HT1080 (cell line): Measurements from ENCODE around the gene SPINT4. TPM values are rescaled to one million over a fixed set of nuclear protein-coding genes. Genes with fewer than 3 reads are reported as not detected.
"Not testable (repeated sequence)": the region's sequence is repeated elsewhere in the genome, so short reads cannot be mapped to it uniquely, and the experiment has no call there.

Experiments
- DNase-seq: peaks from one replicate; pipeline ENCODE4 v3.0.0-alpha.2; 2015; ENCODE audit warnings: low read depth
- small RNA-seq: library from RNA; depleted of rRNA; stranded (forward); fragments of <200 nt; gene quantifications from one replicate; pipeline ENCODE3, GENCODE V24; 2014
- total RNA-seq: library from RNA; depleted of rRNA; stranded (reverse); fragments of >200 nt; shearing (Covaris generic); gene quantifications from 2 replicates; pipeline ENCODE4 v1.2.3, GENCODE V29; 2014; rRNA removed

SPINT4 gene
- total RNA-seq, 1 experiment from 2014 or later: not detected

DNA sequence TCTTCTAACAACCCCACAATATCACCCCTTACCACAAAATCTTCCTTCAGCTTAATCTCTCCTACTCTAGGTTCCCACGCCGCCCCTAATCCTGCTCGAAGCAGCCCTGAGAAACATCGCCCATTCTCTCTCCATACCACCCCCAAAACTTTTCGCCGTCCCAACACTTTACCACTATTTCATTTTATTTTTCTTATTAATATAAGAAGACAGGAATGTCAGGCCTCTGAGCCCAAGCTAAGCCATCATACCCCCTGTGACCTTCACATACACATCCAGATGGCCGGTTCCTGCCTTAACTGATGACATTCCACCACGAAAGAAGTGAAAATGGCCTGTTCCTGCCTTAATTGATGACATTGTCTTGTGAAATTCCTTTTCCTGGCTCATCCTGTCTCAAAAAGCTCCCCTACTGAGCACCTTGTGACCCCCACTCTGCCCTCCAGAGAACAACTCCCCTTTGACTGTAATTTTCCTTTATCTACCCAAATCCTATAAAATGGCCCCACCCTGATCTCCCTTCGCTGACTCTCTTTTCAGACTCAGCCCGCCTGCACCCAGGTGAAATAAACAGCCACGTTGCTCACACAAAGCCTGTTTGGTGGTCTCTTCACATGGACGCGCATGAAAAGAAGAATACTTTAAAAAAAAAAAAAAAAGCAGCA, 42.6 kb downstream of the SPINT4 start:
- not testable (repeated sequence) for DNase-seq

DNA sequence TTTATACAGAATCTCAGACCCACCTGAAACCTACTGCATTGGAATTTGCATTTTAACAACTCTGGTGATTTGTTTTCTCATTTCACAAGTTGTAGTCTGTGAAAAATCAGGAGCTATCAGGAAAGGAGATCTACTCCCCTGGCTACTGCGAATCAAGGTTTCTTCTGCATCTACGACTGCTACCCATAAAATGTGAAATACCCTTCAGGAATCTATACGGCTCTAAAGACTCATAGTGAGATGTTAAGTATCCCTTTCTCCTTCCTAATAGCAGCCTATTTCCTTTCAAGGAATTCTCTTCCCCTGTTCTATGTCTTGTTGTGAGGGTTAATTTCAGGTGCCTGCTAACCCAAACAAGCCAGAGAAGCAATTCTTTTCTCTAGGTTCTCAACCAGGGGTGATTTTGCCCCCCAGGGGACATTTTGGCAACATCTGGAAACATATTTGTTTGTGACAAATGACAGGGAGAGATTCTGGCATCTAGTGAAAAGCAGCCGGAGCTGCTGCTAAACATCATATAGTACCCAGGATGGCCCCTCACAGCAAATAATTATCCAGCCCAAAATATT, 43.2 kb downstream of the SPINT4 start:
- no peak for DNase-seq

DNA sequence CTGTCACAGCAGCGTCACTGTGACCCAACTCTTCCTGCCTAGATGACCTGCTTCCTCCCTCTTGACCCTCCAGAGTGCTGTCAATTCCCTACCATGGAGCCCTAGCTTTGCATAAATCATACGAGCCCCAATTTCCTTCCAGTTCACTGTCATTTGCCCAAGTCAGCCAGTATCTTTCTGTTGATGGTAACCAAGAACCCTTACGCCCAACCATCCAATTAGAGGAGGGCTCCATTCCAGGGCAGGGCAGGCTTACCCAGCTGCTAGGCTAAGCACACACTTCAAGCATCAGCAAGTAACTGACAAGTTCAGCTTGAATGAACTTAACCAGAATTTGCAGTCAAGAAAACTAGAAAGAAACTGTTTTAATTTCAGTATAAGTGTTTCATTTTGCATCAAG, 43.8 kb downstream of the SPINT4 start:
- no peak for DNase-seq

DNA sequence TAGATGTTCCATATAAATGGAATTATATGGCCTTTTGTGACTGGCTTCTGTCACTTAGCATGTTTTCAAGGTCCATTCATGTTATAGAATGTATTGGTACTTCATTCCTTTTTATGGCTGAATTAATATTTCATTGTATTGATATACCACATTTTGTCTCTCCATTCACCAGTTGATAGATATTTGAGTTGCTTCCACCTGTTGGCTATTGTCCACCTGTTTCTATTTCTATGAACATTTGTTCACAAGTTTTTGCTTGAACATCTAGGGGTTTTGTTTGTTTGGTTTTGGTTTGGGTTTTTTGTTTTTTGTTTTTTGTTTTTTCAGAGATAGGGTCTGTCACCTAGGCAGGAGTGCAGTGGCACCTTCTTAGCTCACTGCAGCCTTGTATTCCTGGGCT, 46.3 kb downstream of the SPINT4 start:
- DNase-seq: no peak

DNA sequence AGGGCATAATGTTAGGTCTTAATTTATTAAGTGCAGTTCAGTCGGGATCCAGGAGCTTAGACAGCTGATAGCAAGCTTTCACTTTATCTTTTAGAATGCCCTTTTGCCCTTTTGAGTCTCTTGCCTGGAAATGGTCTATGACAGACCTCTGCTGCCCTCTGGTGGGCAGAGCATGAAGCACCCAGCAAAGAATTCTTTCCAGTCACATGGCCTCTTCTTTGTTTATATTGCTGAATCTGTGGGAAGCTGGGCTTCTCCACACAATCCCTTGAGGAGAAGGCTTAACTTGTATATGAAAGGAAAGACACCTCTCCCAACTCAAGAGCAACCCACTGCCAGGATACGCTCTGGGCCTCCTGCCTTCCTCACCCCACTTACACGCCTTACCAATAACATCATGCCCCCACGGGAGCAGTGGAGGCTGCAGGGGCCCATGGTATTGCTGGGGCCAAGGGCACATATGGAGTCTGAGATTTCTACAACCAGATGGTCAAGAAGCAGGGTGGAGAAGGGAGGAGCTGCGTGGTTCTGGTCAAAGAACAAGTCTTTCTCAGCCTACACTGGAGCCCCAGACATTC, 49.1 kb downstream of the SPINT4 start:
- DNase-seq: peak; percentile 78

DNA sequence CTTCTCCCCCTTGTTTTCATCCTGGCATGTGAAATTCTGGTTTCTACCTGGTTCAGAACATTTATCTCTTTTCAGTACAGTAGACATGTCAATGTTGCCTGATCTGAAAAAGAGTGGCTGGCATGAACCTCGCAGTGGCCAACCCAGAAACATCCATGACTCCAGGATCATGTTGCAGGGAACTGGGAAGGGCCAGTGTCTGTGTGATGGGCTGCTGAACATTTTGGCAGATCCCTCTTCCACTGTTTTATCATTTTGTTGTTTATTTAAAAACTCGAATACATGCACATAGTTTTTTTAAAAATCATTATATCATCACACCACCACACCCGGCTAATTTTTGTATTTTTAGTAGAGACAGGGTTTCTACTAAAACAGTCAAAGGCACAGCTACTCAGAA, 50.5 kb downstream of the SPINT4 start:
- no peak for DNase-seq

DNA sequence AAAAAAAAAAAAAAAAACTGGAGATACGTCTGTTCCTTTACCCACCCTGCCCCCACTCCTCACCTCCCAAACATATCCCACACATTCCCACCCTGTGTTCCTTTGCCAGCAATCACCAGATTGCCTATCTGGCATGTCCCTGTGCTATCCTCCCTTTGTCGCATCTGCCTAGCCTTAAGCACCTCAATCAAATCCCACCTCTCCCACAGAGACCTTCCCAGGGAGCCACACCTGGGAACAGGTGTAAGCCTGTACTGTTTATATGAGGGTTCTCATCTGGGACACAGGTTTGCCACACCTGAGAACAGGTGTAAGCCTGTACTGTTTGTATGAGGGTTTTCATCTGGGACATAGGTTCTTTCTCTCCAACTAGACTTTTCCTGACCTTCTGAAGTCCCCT, 52.8 kb downstream of the SPINT4 start:
- no peak for DNase-seq

DNA sequence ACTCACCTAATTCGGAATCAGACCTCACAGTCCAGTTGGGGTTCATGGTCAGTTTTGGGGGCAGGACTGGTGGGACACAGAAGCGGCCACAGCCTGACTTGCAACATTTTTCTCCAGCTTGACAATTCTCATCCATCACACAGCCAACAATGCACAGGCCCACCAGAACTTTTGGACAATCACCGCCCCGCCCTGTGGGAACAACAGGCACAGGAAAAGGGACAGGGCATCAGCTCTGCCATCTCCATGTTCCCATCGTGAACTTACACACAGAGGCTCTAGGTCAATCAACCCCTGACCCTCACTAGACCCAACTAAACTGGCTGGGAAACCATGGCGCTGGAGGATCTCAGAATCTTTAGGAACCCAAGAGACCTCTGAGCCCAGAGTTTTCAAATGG, 53.3 kb downstream of the SPINT4 start:
- no peak for DNase-seq

Small RNAs within 50 kb of the gene (small RNA-seq; reads per million reads assigned to genes)
- gene MIR3617 (not detected), gene SPINT5P (not detected)

Other genes with a start within 250 kb of the SPINT4 start
- gene SPINT3, start 206.7 kb upstream of the SPINT4 start, total RNA-seq: not detected in 2 replicates
- gene WFDC6, start 182.9 kb upstream of the SPINT4 start, total RNA-seq: not detected in 2 replicates
- gene EPPIN, start 174.9 kb upstream of the SPINT4 start, total RNA-seq: not detected in 2 replicates
- not detected in 2 replicates for gene WFDC8, start 143.1 kb upstream of the SPINT4 start, total RNA-seq
- gene WFDC10A, start 92.6 kb upstream of the SPINT4 start, total RNA-seq: not detected in 2 replicates
- not detected in 2 replicates for gene WFDC9, start 91.1 kb upstream of the SPINT4 start, total RNA-seq
- gene WFDC11, start 52.1 kb upstream of the SPINT4 start, total RNA-seq: not detected in 2 replicates
- gene WFDC13, start 20.3 kb upstream of the SPINT4 start, total RNA-seq: not detected in 2 replicates
- 0.39 and 0.77 TPM in 2 replicates for gene WFDC10B, start 17.3 kb upstream of the SPINT4 start, total RNA-seq
- 0.31 and 3.1 TPM in 2 replicates for gene WFDC3, start 69.5 kb downstream of the SPINT4 start, total RNA-seq
- 63.7 and 101 TPM in 2 replicates for gene DNTTIP1, start 69.6 kb downstream of the SPINT4 start, total RNA-seq
- 287 and 392 TPM in 2 replicates for gene UBE2C, start 90.3 kb downstream of the SPINT4 start, total RNA-seq
- not detected in 2 replicates for gene TNNC2, start 105.0 kb downstream of the SPINT4 start, total RNA-seq
- gene SNX21, start 111.5 kb downstream of the SPINT4 start, total RNA-seq: 38.5 and 39.6 TPM in 2 replicates
- gene ACOT8, start 135.0 kb downstream of the SPINT4 start, total RNA-seq: 38.3 and 43.1 TPM in 2 replicates
- gene ZSWIM3, start 135.3 kb downstream of the SPINT4 start, total RNA-seq: 6.0 and 6.1 TPM in 2 replicates
- gene ZSWIM1, start 158.9 kb downstream of the SPINT4 start, total RNA-seq: 8.1 and 13.8 TPM in 2 replicates
- gene SPATA25, start 165.3 kb downstream of the SPINT4 start, total RNA-seq: 0.33 and 0.34 TPM in 2 replicates
- 1.3 and 2.1 TPM in 2 replicates for gene NEURL2, start 168.9 kb downstream of the SPINT4 start, total RNA-seq
- 84.1 and 115 TPM in 2 replicates for gene CTSA, start 169.0 kb downstream of the SPINT4 start, total RNA-seq
- gene PLTP, start 189.8 kb downstream of the SPINT4 start, total RNA-seq: 0.16 TPM in 1 of 2 replicates, not detected in the other
- gene PCIF1, start 212.3 kb downstream of the SPINT4 start, total RNA-seq: 12.4 and 17.7 TPM in 2 replicates
- gene ZNF335, start 249.9 kb downstream of the SPINT4 start, total RNA-seq: 13.6 and 18.0 TPM in 2 replicates